DMS153 (cell line): ENCODE results near the gene UBE2J2.
"Not testable (repeated sequence)": the region's sequence is repeated elsewhere in the genome, so short reads cannot be mapped to it uniquely, and the experiment has no call there.

ENCODE experiments used
- DNase-seq: peaks from one replicate; lab custom pipeline; 2025; lab: John Stamatoyannopoulos, UW

The UBE2J2 gene

GRCh38 chr1:1255611-1256010 lies 18.0 kb downstream of the UBE2J2 start:
- no peak for DNase-seq

GRCh38 chr1:1255078-1255477 lies 18.6 kb downstream of the UBE2J2 start:
- DNase-seq, result no peak

GRCh38 chr1:1254667-1254998 lies 19.0 kb downstream of the UBE2J2 start:
- DNase-seq, result no peak

- DNase-seq, result no peak
These were observed 19.5 kb downstream of the UBE2J2 start for GRCh38 chr1:1253972-1254666.

GRCh38 chr1:1253314-1253713 lies 20.3 kb downstream of the UBE2J2 start:
- DNase-seq, result no peak

GRCh38 chr1:1250786-1251284 lies 22.8 kb downstream of the UBE2J2 start:
- peak; percentile 86 for DNase-seq

- DNase-seq, result not testable (repeated sequence)
These were observed 25.4 kb downstream of the UBE2J2 start for GRCh38 chr1:1248009-1248913.

GRCh38 chr1:1247341-1247913 lies 26.2 kb downstream of the UBE2J2 start:
- DNase-seq, result no peak

- no peak for DNase-seq
These were observed 26.9 kb downstream of the UBE2J2 start, which contains the start of gene C1QTNF12 for GRCh38 chr1:1246577-1247340. Gene C1QTNF12 (minus strand): TSS chr1:1246722. CDS start chr1:1246690, 32 bp downstream.

- DNase-seq, result no peak
These were observed 27.7 kb downstream of the UBE2J2 start for GRCh38 chr1:1245817-1246576.

GRCh38 chr1:1245178-1245816 lies 28.4 kb downstream of the UBE2J2 start:
- no peak for DNase-seq

- DNase-seq, result no peak
These were observed 29.4 kb downstream of the UBE2J2 start for GRCh38 chr1:1244192-1244811.

- DNase-seq, result no peak
These were observed 29.9 kb downstream of the UBE2J2 start for GRCh38 chr1:1243807-1244191.

- DNase-seq, result no peak
These were observed 30.4 kb downstream of the UBE2J2 start for GRCh38 chr1:1243266-1243660.

GRCh38 chr1:1242461-1243265 lies 31.0 kb downstream of the UBE2J2 start:
- DNase-seq, result no peak

GRCh38 chr1:1241588-1242219 lies 31.9 kb downstream of the UBE2J2 start:
- DNase-seq, result no peak

- DNase-seq, result no peak
These were observed 32.6 kb downstream of the UBE2J2 start for GRCh38 chr1:1240822-1241587.

- no peak for DNase-seq
These were observed 33.3 kb downstream of the UBE2J2 start for GRCh38 chr1:1240348-1240732.
